BLaER1 (cell line): ENCODE results near the gene PNP.

Source experiments
- H3K27ac ChIP-seq: shearing (Covaris generic); formaldehyde crosslinking; 2 replicates; pipeline ENCODE4 v1.8.1; 2022
- H3K27me3 ChIP-seq: shearing (Covaris generic); formaldehyde crosslinking; 2 replicates; pipeline ENCODE4 v1.8.1; 2022
- H3K36me3 ChIP-seq: shearing (Covaris generic); formaldehyde crosslinking; 2 replicates; pipeline ENCODE4 v1.8.1; 2022
- H3K4me1 ChIP-seq: shearing (Covaris generic); formaldehyde crosslinking; 2 replicates; pipeline ENCODE4 v1.8.1; 2022
- H3K4me2 ChIP-seq: shearing (Covaris generic); formaldehyde crosslinking; 2 replicates; pipeline ENCODE4 v1.8.1; 2022
- H3K4me3 ChIP-seq: shearing (Covaris generic); formaldehyde crosslinking; 2 replicates; pipeline ENCODE4 v1.8.1; 2022
- H3K9ac ChIP-seq: shearing (Covaris generic); formaldehyde crosslinking; 2 replicates; pipeline ENCODE4 v1.8.1; 2022
- H3K9me3 ChIP-seq: shearing (Covaris generic); formaldehyde crosslinking; 2 replicates; pipeline ENCODE4 v1.8.1; 2022
- H4K20me1 ChIP-seq: shearing (Covaris generic); formaldehyde crosslinking; 2 replicates; pipeline ENCODE4 v1.8.1; 2022
- Cebpa-rat ChIP-seq: shearing (Covaris generic); IDR thresholded peaks from 2 replicates; pipeline ENCODE4 v1.8.1; 2022

PNP gene

GRCh38 chr14:20469242-20469889, at the start of gene PNP:
PNP (plus strand) TSS chr14:20469406; CDS start chr14:20469525, 119 bp downstream.
- no peaks in the 10 kb centered on the region for H3K27me3 ChIP-seq
- H3K27ac ChIP-seq: peak within 1 kb of the TSS; percentile 89
- peaks cover 46% of the 10 kb centered on the region for H3K4me1 ChIP-seq
- H3K4me3 ChIP-seq: peak within 1 kb of the TSS; percentile 85
- no peaks in the 10 kb centered on the region for H3K9me3 ChIP-seq
- H4K20me1 ChIP-seq: peaks cover 39% of the 10 kb centered on the region
- H3K9ac ChIP-seq: peak within 1 kb of the TSS; percentile 94
- TF ChIP-seq Cebpa-rat: no peak
- H3K36me3 ChIP-seq: peaks cover 31% of the 10 kb centered on the region
- H3K4me2 ChIP-seq: peak within 1 kb of the TSS; percentile 92

GRCh38 chr14:20419419-20419818, 49.8 kb upstream of the PNP start:
- no peaks in the 10 kb centered on the region for H3K27me3 ChIP-seq
- H3K4me3 ChIP-seq: no peak overlapping the region
- H3K4me2 ChIP-seq: peak overlapping the region; percentile 60
- 0 out of 2 replicates have a peak, but pooled peaks cover 7% of the 10 kb centered on the region for H3K36me3 ChIP-seq
- no peak for TF ChIP-seq Cebpa-rat
- H3K4me1 ChIP-seq: peaks cover 81% of the 10 kb centered on the region
- no peaks in the 10 kb centered on the region for H4K20me1 ChIP-seq
- no peak overlapping the region for H3K9ac ChIP-seq
- H3K27ac ChIP-seq: peak overlapping the region; percentile 36
- no peaks in the 10 kb centered on the region for H3K9me3 ChIP-seq

- no peak overlapping the region for H3K4me3 ChIP-seq
- TF ChIP-seq Cebpa-rat: no peak
- peak overlapping the region; percentile 33; the same call in 1 of the 2 replicates for H3K27ac ChIP-seq
- no peaks in the 10 kb centered on the region for H3K27me3 ChIP-seq
- H3K4me1 ChIP-seq: peaks cover 78% of the 10 kb centered on the region
- H3K4me2 ChIP-seq: no peak overlapping the region
- H3K9me3 ChIP-seq: no peaks in the 10 kb centered on the region
- no peak overlapping the region for H3K9ac ChIP-seq
- peaks cover 18% of the 10 kb centered on the region for H3K36me3 ChIP-seq
- no peaks in the 10 kb centered on the region for H4K20me1 ChIP-seq
Measured at GRCh38 chr14:20421267-20421666, 47.9 kb upstream of the PNP start.

- H3K4me3 ChIP-seq: no peak overlapping the region
- TF ChIP-seq Cebpa-rat: no peak
- H3K9ac ChIP-seq: no peak overlapping the region
- peak overlapping the region; percentile 33; the same call in 1 of the 2 replicates for H3K4me2 ChIP-seq
- H3K27ac ChIP-seq: peak overlapping the region; percentile 62
- H4K20me1 ChIP-seq: no peaks in the 10 kb centered on the region
- H3K27me3 ChIP-seq: no peaks in the 10 kb centered on the region
- H3K9me3 ChIP-seq: no peaks in the 10 kb centered on the region
- peaks cover 18% of the 10 kb centered on the region for H3K36me3 ChIP-seq
- H3K4me1 ChIP-seq: peaks cover 73% of the 10 kb centered on the region
Measured at GRCh38 chr14:20422886-20423285, 46.3 kb upstream of the PNP start.

GRCh38 chr14:20424851-20425250, 44.4 kb upstream of the PNP start:
- H3K36me3 ChIP-seq: peaks cover 26% of the 10 kb centered on the region
- H3K4me3 ChIP-seq: no peak overlapping the region
- peak overlapping the region; percentile 29; the same call in 1 of the 2 replicates for H3K4me2 ChIP-seq
- TF ChIP-seq Cebpa-rat: no peak
- H3K4me1 ChIP-seq: peaks cover 73% of the 10 kb centered on the region
- H3K9me3 ChIP-seq: no peaks in the 10 kb centered on the region
- H4K20me1 ChIP-seq: no peaks in the 10 kb centered on the region
- H3K27ac ChIP-seq: peak overlapping the region; percentile 59
- H3K9ac ChIP-seq: no peak overlapping the region
- no peaks in the 10 kb centered on the region for H3K27me3 ChIP-seq

- no peaks in the 10 kb centered on the region for H3K9me3 ChIP-seq
- H3K27me3 ChIP-seq: no peaks in the 10 kb centered on the region
- H3K27ac ChIP-seq: peak overlapping the region; percentile 97
- H4K20me1 ChIP-seq: no peaks in the 10 kb centered on the region
- TF ChIP-seq Cebpa-rat: no peak
- peaks cover 35% of the 10 kb centered on the region for H3K36me3 ChIP-seq
- H3K4me3 ChIP-seq: peak overlapping the region; percentile 51
- H3K4me2 ChIP-seq: peak overlapping the region; percentile 85
- peaks cover 84% of the 10 kb centered on the region for H3K4me1 ChIP-seq
- H3K9ac ChIP-seq: peak overlapping the region; percentile 92
Measured at GRCh38 chr14:20427231-20428009, 41.8 kb upstream of the PNP start.

- Histone ChIP-seq H3K27me3 (no peaks in the 10 kb centered on the region), H3K36me3 (peaks cover 35% of the 10 kb centered on the region), H3K9ac (peak overlapping the region; percentile 92), H4K20me1 (no peaks in the 10 kb centered on the region), H3K27ac (peak overlapping the region; percentile 97), H3K4me2 (peak overlapping the region; percentile 85), H3K4me3 (peak overlapping the region; percentile 51), H3K9me3 (no peaks in the 10 kb centered on the region), H3K4me1 (peaks cover 90% of the 10 kb centered on the region)
- no peak for TF ChIP-seq Cebpa-rat
Measured at GRCh38 chr14:20428010-20428365, 41.2 kb upstream of the PNP start.

GRCh38 chr14:20428802-20429201, 40.4 kb upstream of the PNP start:
- peak overlapping the region; percentile 51 for H3K4me3 ChIP-seq
- H3K4me2 ChIP-seq: peak overlapping the region; percentile 85
- H3K36me3 ChIP-seq: peaks cover 34% of the 10 kb centered on the region
- peak overlapping the region; percentile 92 for H3K9ac ChIP-seq
- H3K27me3 ChIP-seq: no peaks in the 10 kb centered on the region
- no peaks in the 10 kb centered on the region for H3K9me3 ChIP-seq
- peak overlapping the region; percentile 97 for H3K27ac ChIP-seq
- H4K20me1 ChIP-seq: no peaks in the 10 kb centered on the region
- peaks cover 90% of the 10 kb centered on the region for H3K4me1 ChIP-seq
- no peak for TF ChIP-seq Cebpa-rat

- Histone ChIP-seq H3K27ac (peak overlapping the region; percentile 97), H3K27me3 (no peaks in the 10 kb centered on the region), H3K4me2 (peak overlapping the region; percentile 85), H3K9me3 (no peaks in the 10 kb centered on the region), H3K4me1 (peaks cover 95% of the 10 kb centered on the region), H4K20me1 (no peaks in the 10 kb centered on the region), H3K4me3 (peak overlapping the region; percentile 51), H3K36me3 (peaks cover 23% of the 10 kb centered on the region), H3K9ac (peak overlapping the region; percentile 92)
- no peak for TF ChIP-seq Cebpa-rat
Measured at GRCh38 chr14:20429801-20430669, 39.2 kb upstream of the PNP start.
